Measurements from ENCODE around the gene TCAIM.

- no peak for TF ChIP-seq YY1 (IDR thresholded peaks at IDR 0.05; ENCODE audit: insufficient read depth, insufficient read length)
- no peak for TF ChIP-seq SUZ12 (IDR thresholded peaks at IDR 0.05; ENCODE audit: extremely low read depth, insufficient read depth, insufficient read length)
Measured at GRCh38 chr3:44451441-44451840, 112.9 kb downstream of the TCAIM start.

Data from NT2/D1 (cell line).